BE2C (cell line): ENCODE results near the gene TBX18.
A peak's percentile ranks its signal among the peaks of the same experiment; 100 is the strongest.

Experiments used
- DNase-seq: peaks from one replicate; pipeline ENCODE4 v3.0.0-alpha.2; 2020
- H3K27me3 ChIP-seq: fragments of 250-450 bp; sonication (Bioruptor Pico); 2 replicates; pipeline ENCODE4 v1.5.1; 2020; ENCODE audit warnings: mild to moderate bottlenecking
- H3K36me3 ChIP-seq: fragments of 250-450 bp; sonication (Bioruptor Pico); 2 replicates; pipeline ENCODE4 v1.5.1; 2020; ENCODE audit warnings: mild to moderate bottlenecking
- H3K4me1 ChIP-seq: fragments of 250-450 bp; sonication (Bioruptor Pico); 2 replicates; pipeline ENCODE4 v1.5.1; 2020
- H3K4me3 ChIP-seq: 2 replicates; pipeline ENCODE4 v1.5.1; 2011; ENCODE audit warnings: low read depth, low read length
- H3K9me3 ChIP-seq: fragments of 250-450 bp; sonication (Bioruptor Pico); 2 replicates; pipeline ENCODE4 v1.5.1; 2020
- TF ChIP-seq, protein P1 (sequence below): IDR thresholded peaks from 2 replicates; pipeline ENCODE4 v1.5.1; 2012; ENCODE audit warnings: mild to moderate bottlenecking, low read depth, low read length

Gene TBX18

DNA sequence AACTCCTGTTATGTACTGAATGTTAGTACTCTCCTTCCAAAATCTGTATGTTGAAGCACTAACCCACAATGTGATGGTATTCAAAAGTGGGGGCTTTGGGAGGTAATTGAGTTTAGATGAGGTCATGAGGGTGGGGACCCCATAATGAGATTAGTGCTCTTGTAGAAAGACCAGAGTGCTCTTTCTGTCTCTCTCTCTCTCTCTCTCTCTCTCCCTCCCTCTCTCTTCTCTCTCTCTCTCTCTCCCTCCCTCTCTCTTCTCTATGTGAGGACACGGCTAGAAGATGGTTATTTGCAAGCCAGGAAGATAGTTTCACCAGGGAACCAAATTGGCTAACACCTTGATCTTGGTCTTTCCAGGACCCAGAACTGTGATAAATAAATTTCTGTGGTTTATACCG is 107.4 kb downstream of the TBX18 start:
- no peak overlapping the region for H3K4me3 ChIP-seq
- no peaks in the 10 kb centered on the region for H3K36me3 ChIP-seq
- H3K9me3 ChIP-seq: no peaks in the 10 kb centered on the region
- TF ChIP-seq, protein P1, sequence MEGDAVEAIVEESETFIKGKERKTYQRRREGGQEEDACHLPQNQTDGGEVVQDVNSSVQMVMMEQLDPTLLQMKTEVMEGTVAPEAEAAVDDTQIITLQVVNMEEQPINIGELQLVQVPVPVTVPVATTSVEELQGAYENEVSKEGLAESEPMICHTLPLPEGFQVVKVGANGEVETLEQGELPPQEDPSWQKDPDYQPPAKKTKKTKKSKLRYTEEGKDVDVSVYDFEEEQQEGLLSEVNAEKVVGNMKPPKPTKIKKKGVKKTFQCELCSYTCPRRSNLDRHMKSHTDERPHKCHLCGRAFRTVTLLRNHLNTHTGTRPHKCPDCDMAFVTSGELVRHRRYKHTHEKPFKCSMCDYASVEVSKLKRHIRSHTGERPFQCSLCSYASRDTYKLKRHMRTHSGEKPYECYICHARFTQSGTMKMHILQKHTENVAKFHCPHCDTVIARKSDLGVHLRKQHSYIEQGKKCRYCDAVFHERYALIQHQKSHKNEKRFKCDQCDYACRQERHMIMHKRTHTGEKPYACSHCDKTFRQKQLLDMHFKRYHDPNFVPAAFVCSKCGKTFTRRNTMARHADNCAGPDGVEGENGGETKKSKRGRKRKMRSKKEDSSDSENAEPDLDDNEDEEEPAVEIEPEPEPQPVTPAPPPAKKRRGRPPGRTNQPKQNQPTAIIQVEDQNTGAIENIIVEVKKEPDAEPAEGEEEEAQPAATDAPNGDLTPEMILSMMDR: no peak
- no peak for DNase-seq
- no peaks in the 10 kb centered on the region for H3K27me3 ChIP-seq
- peaks cover 6% of the 10 kb centered on the region for H3K4me1 ChIP-seq

DNA sequence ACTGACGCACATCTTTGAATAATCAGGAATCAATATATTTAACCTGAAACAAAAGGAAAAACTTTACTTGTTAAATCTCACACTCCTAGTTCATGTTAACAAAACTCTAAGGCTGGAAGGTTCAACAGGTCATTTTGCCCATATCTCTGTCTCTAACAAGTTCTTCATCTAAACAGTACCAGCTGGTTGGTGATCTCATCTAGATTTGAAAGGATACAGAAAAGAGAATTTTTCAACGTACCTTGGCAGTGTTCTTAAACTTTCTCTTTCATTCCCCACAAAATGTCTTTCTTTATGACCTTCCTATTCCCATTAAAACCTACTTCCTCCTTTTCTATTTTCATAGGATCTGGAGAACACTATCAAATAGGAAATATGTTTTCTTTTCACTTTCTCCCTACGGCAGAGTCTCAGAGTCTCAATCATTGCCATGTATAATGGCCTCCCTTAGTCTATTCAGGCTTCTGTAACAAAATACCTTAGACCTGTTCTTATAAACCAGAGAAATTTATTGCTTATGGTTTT is 111.3 kb downstream of the TBX18 start:
- Histone ChIP-seq H3K4me3 (no peak overlapping the region), H3K36me3 (no peaks in the 10 kb centered on the region), H3K27me3 (no peaks in the 10 kb centered on the region), H3K9me3 (no peaks in the 10 kb centered on the region; the same call in 1 of the 2 replicates), H3K4me1 (peaks cover 25% of the 10 kb centered on the region)
- no peak for DNase-seq
- TF ChIP-seq, protein P1: no peak

DNA sequence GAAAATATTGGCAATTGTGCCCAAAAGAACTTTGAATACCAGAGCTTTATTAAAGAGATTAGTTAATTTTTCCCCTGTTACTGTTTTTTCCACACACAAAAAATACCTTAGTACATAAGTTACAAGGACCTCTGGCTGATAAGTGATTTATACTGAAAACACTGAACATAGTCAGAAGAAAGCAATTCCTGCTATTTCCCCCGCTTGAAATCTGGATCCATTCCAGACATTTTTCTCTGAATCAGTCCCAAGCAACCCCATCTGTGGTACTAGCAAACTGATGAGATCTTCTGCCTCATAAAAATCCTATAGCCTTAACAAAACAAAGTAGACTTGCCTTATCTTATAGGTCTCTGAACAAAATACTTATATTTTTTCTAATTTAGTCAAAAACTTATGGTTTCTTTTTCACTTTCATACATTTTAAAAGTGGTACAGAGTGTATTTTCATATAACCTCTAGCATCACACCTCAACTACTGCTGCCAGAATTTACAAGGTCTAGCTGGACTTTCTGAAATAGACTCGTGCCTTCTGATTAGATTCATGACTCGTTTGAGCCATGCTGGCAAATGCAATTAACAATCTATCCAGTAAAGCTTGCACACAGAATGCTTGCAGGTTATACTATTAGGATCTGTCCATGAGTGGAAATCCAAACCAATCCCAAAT is 111.9 kb downstream of the TBX18 start:
- DNase-seq: no peak
- H3K9me3 ChIP-seq: no peaks in the 10 kb centered on the region; the same call in 1 of the 2 replicates
- H3K36me3 ChIP-seq: no peaks in the 10 kb centered on the region
- H3K4me1 ChIP-seq: peaks cover 25% of the 10 kb centered on the region
- TF ChIP-seq, protein P1: no peak
- no peak overlapping the region for H3K4me3 ChIP-seq
- H3K27me3 ChIP-seq: no peaks in the 10 kb centered on the region

DNA sequence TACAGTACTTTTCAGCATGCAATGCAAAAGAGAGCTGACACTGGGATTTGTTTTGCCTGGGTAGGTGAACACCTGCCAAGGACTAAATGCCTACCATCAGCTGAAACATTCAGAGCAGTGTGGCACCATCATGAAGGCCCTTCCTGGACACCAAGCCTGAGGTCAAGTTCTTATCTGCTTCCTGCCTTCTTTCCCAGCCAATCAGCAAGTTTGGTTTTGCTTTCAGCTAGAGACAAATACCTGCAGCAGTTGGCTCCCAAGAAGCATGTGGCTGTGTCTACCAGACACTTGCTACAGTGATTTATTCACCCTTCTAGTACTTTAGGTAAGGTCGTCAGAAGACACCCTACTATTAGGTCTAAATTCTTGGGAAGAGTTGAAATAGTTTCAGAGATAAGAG is 112.8 kb downstream of the TBX18 start:
- Histone ChIP-seq H3K4me3 (no peak overlapping the region), H3K4me1 (peaks cover 28% of the 10 kb centered on the region), H3K36me3 (no peaks in the 10 kb centered on the region), H3K27me3 (no peaks in the 10 kb centered on the region), H3K9me3 (no peaks in the 10 kb centered on the region; the same call in 1 of the 2 replicates)
- TF ChIP-seq, protein P1: no peak
- DNase-seq: no peak

DNA sequence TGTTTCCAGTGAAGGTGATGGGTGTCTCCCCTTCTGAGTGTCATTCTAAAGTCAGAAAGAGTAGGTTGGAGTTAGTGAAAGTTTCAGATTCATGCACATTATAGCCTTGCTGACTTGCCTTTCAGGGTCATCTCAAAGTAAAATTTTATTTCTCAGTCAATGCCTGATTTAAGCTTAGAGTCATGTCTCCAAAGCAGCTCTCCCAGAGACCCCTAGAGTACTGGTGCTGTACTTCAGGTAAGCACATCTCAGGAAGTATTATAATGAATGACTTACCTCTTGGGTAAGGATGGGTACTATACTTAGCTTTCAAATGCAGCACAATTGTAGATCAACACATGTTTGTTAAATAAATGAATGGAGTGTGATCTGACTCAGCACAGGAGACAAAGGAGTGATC is 116.0 kb downstream of the TBX18 start:
- no peak for DNase-seq
- H3K27me3 ChIP-seq: no peaks in the 10 kb centered on the region
- peaks cover 40% of the 10 kb centered on the region for H3K4me1 ChIP-seq
- no peaks in the 10 kb centered on the region for H3K36me3 ChIP-seq
- TF ChIP-seq, protein P1: no peak
- no peaks in the 10 kb centered on the region; the same call in 1 of the 2 replicates for H3K9me3 ChIP-seq
- no peak overlapping the region for H3K4me3 ChIP-seq

DNA sequence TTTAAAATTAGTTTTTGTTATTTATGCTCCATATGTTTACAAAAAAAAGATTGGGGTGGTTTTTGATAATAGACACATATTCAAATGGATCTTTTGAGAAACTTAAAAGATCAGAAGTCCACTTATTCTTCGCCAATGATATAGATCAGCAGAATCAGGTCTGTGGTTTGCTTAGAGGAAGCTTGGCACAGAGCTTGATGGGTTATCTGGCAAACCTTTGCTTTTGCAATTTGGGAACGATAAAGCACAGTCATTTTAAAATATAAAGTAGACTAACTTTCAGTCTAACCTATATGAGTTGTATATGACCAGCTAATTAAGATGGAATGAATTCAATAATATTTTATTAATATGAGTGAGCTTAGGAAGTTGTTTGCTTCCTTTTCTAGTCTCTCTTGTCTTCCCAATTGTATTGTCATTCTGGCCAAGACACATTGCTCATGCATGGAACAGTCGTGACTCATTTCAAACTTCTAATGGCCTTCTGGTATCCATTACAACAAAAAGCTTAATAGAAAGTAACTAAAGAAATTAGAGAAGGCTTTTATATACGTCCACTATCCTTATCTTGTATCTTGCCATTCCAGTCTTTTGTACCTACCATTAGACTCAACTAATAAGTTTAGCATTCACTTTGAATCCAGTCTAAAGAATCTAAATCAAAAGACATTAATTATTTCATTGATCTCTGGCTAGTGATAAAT is 118.7 kb downstream of the TBX18 start:
- no peaks in the 10 kb centered on the region for H3K27me3 ChIP-seq
- peak; percentile 31 for DNase-seq
- no peaks in the 10 kb centered on the region for H3K36me3 ChIP-seq
- TF ChIP-seq, protein P1: no peak
- H3K9me3 ChIP-seq: no peaks in the 10 kb centered on the region
- H3K4me3 ChIP-seq: no peak overlapping the region
- peaks cover 33% of the 10 kb centered on the region for H3K4me1 ChIP-seq
